Cerebellar cortex (tissue), 1 donor: ENCODE measurements around the gene ABHD6.
A peak's percentile ranks its signal among the peaks of the same experiment; 100 is the strongest.
"Not testable (repeated sequence)": the region's sequence is repeated elsewhere in the genome, so short reads cannot be mapped to it uniquely, and the experiment has no call there.

Experiments
- DNase-seq: peaks from one replicate; pipeline ENCODE4 v3.0.0-alpha.2; 2015; ENCODE audit warnings: low spot score

Gene ABHD6

DNA sequence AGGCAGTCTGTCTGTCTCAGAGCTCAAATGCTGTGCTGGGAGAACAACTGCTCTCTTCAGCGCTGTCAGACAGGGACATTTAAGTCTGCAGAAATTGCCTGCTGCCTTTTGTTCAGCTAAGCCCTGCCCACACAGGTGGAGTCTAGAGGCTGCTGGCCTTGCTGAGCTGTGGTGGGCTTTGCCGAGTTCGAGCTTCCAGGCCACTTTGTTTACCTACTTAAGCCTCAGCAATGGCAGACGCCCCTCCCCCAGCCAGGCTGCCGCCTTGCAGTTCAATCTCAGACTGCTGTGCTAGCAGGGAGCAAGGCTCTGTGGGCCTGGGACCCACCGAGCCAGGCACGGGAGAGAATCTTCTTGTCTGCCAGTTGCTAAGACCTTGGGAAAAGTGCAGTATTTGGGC is 43.5 kb downstream of the ABHD6 start:
- no peak for DNase-seq

DNA sequence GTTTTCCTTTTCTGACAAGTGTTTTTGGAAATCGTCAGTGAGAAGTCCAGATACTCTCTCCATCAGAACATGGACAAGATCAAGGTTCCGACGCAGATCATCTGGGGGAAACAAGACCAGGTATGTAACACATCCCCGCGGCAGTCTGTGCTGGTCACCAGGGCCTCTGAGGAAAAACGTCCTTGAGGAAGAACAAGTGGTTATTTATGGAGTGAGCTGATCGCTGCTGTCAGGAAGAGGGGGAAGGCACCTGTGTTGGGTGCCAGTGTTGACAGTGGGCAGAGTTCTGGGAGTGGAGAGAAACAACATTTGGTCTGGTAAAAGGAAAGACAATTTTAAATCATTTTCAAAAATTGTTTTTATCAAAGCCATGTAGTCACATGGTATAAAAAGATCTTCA is 47.7 kb downstream of the ABHD6 start:
- DNase-seq: no peak

DNA sequence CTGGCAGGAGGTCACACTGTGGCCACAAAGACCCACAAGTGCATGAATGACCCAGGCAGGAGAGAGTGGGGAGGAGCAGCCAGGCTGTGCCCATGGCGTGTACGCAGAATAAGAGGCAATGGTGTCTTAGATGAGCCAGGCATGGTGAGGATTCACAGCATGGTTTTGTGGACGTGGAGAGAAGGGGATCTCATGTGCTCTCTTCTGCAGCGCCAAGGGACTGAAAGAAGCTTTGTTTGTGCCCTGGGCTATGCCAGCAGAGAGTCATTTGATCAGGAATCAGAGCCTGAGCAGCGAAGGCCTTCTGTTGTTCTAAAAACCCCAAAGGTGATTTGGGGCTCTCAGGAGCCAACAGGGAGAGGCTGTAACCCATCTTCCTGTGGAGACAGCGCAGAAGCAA is 49.8 kb downstream of the ABHD6 start:
- no peak for DNase-seq

GRCh38 chr3:58288011-58288728 is 50.6 kb downstream of the ABHD6 start:
- DNase-seq: peak; percentile 92

- not testable (repeated sequence) for DNase-seq
Measured at GRCh38 chr3:58288964-58289613, 51.5 kb downstream of the ABHD6 start.

- DNase-seq: not testable (repeated sequence)
Measured at GRCh38 chr3:58290446-58290845, 52.9 kb downstream of the ABHD6 start.

DNA sequence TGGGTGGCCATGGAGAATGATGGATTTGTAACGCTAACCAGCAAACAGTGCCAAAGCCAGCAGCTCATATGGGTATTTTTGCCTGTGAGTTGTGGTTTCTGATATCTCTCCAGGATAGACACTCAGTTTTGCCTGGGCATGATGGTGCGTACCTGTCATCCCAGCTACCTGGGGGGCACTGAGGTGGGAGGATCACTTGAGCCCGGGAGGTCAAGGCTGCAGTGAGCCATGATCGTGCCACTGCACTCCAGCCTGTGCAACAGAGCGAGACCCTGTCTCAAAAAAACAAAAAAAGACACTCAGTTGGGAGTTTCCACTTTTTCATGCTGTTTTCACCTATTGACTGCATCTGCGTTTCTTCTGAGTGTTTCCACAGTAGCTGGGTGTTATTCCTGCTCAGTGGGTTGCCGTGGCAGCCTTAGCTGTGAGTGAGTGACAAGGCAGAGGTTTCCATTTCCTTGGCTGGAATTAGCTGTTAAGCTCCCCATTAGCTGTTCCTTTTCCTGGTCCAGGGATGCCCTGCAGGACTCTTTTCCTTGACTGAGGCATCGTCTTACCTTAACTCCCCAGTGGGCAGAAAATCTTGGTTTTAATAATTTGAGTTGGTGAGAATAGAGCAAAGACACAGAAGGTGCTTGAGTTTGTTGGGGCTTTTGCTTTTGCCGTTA is 54.2 kb downstream of the ABHD6 start:
- no peak for DNase-seq

- DNase-seq: no peak
Measured at GRCh38 chr3:58292866-58293265, 55.3 kb downstream of the ABHD6 start.

DNA sequence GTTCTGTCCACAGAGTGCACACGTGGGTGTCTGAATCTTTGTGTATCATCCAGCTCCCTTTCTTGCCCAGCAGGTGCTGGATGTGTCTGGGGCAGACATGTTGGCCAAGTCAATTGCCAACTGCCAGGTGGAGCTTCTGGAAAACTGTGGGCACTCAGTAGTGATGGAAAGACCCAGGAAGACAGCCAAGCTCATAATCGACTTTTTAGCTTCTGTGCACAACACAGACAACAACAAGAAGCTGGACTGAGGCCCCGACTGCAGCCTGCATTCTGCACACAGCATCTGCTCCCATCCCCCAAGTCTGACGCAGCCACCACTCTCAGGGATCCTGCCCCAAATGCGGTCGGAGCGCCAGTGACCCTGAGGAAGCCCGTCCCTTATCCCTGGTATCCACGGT is 55.9 kb downstream of the ABHD6 start:
- DNase-seq: peak; percentile 89

DNA sequence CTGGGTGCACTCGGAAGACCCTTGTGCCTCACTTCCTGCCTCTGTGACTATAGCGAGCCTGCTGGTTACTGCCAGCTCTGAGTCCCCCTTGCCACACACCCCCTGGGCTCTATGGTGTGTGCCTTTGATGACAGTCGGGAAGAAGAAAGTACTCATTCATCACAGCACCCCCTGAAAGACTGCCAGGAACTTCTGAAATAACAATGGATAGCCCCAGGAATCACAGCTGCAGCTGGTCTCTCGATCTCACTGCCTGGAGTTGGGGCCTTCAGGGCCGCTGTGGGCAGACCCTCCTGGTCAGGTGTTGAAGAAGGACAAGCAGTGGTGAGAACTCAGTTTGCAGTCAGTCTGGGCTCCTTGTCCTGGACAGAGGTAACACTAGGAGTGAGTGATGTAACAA is 58.7 kb downstream of the ABHD6 start:
- no peak for DNase-seq

DNA sequence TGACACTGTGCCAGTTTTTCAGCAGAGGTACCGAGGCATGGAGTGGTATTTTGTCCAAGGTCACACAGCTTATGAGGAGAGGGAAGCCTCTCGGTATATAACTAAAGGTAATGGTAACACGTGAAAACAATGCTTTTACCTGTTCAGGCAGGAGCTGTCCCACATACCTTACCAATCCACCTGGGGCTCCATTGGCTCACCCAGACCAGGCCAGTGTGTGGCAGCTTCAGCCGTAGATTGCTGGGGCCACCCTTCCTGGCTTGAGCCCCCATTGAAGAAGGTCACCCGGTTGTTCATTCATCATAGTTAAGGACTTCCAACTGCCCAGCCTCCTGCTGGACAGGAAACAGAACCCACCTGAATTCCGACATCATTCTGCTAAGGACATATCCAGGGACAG is 59.3 kb downstream of the ABHD6 start:
- no peak for DNase-seq

DNA sequence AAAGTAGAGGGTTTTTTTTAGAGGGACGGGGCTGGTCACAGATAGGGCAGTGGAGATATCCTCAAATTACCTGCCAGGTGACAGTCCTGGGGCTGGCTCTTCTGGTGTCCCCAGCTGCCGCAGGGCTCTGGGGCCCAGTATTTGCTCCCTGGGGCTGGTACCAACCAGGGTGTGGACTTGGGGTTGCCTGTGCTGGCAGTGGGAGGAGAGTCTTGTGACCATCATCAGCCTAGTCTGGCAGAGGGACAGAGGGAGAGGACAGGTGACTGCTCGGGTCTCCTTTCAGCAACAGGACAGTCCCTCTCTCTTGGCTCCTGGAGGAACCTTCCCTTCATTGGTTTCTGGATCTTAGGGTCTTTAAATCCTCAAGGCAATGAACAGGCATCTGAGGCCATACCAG is 60.6 kb downstream of the ABHD6 start:
- DNase-seq: no peak

DNA sequence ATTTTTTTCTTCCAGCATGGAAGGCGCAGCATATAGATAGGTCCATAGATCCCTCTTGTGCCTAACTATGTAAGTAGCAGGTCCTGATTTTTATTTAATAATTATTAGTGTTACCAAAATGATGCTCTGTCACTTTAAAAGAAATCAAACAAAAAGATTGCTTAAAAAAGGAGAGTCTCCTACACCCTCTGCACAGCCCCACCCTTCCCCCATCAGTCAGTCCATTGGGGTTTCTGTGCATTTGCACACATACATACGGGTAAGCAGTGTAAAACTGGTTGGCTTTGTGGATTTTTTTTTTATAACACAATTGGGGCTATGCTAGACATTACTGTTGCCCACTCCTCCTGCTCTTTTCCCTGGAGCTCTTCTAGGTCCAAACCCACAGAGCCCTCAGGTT is 61.5 kb downstream of the ABHD6 start:
- no peak for DNase-seq

DNA sequence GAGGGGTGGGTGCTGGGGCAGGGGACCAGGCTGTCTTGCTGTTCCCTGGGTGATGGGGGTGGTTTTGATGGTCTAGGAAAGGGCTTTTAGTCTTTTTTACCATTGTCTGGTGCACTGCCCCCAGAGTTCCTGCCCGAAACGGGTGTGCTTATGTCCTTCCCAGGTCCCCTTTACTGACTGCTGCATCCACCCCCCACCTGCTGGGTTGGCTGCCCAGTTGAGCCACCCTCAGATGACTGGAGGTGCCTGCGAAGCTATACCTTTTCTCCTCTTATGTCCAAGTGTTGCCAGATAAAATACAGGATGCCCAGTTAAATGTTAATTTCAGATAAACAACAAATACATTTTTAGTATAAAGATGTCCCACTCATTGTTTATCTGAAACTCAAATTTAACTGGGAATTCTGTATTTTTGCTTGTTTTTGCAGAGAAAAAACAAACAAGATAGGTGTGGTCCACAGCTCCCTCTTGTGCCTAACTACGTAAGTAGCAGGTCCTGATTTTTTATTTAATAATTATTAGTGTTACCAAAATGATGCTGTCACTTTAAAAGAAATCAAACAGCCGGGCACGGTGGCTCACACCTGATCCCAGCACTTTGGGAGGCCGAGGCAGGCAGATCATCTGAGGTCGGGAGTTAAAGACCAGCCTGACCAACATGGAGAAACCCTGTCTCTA is 62.4 kb downstream of the ABHD6 start:
- DNase-seq: peak; percentile 74

GRCh38 chr3:58305882-58306711 is 68.5 kb downstream of the ABHD6 start, which contains the start of the genes HTD2 and RPP14:
HTD2 (plus strand) TSS chr3:58306520; CDS start chr3:58317614, 11,094 bp downstream.
RPP14 (plus strand) TSS chr3:58306245; CDS start chr3:58310330, 4,085 bp downstream.
- DNase-seq: peak; percentile 96

DNA sequence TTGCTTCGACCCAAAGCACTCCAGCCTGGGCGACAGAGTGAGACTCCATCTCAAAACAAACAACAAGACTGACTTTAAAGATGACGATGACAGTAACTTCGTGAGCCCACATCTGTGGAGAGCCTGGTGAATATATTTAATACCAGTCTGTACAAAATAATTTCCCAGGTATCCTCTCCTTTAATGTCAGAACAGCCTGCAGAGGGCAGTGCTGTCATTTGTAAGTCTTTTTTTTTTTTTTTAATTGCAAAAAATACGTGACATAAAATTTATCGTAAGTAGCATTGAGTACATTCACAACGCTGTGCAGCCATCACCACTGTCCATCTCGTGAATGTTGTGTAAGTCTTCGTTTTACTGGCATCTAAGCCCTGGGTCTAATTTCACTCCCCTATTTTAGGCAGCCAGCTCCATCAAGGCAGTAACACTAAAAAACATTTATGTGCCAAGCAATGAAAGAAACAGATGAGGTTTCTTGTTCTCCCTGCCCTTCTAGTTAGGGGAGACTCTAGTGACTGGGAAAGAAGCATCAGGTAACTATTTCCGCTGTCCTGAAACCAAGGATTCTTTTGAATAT is 70.1 kb downstream of the ABHD6 start:
- peak; percentile 52 for DNase-seq

DNA sequence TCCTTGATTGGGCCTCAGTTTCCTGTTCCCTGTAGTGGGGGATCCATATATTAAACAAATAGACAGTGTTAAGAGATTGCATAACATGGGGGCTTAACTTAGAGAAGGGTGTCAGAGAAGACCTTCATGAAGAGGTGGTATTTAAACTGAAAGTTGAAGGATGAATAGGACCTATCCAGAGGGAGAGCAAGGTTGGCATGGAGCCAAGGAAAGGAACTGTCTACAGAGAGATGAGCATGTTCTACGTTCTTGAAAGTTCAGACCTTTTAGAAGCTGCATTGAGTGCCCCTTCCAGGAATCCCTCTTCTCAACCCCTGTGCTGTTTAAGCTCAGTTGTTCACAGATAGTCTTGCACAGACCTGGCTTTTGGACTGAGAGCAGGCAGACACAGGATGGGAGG is 71.1 kb downstream of the ABHD6 start:
- DNase-seq: no peak

DNA sequence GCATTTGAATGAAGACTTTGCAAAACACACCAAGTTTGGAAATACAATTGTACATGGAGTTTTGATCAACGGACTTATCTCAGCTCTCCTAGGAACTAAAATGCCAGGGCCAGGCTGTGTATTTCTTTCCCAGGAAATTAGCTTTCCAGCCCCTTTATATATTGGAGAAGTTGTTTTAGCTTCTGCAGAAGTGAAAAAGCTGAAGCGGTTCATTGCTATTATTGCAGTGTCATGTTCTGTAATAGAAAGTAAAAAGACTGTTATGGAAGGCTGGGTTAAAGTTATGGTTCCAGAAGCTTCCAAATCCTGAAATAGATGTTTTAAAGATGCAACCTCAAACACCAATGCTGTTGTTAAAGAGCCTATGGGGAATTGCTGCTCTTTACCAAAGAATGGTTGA is 80.2 kb downstream of the ABHD6 start:
- no peak for DNase-seq

GRCh38 chr3:58321791-58322190 is 84.2 kb downstream of the ABHD6 start:
- no peak for DNase-seq

DNA sequence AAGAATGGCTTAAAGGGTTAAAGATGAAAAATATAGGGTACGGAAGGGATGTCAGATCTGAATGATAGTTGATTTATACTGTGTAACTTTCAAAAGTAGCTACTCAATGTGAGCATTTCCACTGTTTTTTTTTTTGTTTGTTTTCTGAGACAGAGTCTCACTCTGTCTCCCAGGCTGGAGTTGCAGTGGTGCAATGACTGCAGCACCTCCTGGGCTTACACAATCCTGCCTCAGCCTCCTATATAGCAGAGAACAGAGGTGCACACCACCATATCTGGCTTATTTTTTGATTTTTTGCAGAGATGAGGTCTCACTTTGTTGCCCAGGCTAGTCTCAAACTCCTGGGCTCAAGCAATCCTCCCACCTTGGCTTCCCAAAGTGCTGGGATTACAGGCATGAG is 85.2 kb downstream of the ABHD6 start:
- no peak for DNase-seq
